Stimulated activated naive B cell treated with anti-CD40 and anti-IgM and Interleukin-4, amounts not matched to agents 10 μg/mL and 1 μg/mL and 100 μg/mL, for 72 hours (primary cell): ENCODE results near the gene CSMD2.

ENCODE experiments used
- ATAC-seq, 2 donors: fragments of 150-1000 bp; cut with Tn5 transposase; replicated peaks; 2 replicates each; pipeline ENCODE4 v1.10.0; 2021; ENCODE audit warnings: moderate library complexity in 1 of 2
- DNase-seq: peaks from one replicate; pipeline ENCODE4 v3.0.0; 2021
- H3K27ac Mint-ChIP-seq: one replicate; pipeline ENCODE4 v1.8.0; 2022; ENCODE audit warnings: mild to moderate bottlenecking, mixed read lengths
- H3K27me3 Mint-ChIP-seq, 2 donors: one replicate each; pipeline ENCODE4 v1.8.0; 2022; ENCODE audit warnings: mixed read lengths in 2 of 2
- H3K36me3 Mint-ChIP-seq, 2 donors: one replicate each; pipeline ENCODE4 v1.8.0; 2022; ENCODE audit warnings: mixed read lengths in 2 of 2, mild to moderate bottlenecking in 1 of 2
- H3K4me1 Mint-ChIP-seq, 2 donors: one replicate each; pipeline ENCODE4 v1.8.0; 2022; ENCODE audit warnings: mixed read lengths in 2 of 2, mild to moderate bottlenecking in 1 of 2
- H3K4me3 Mint-ChIP-seq, 2 donors: one replicate each; pipeline ENCODE4 v1.8.0; 2022; ENCODE audit warnings: mild to moderate bottlenecking in 2 of 2, mixed read lengths in 2 of 2, moderate library complexity in 1 of 2
- H3K9me3 Mint-ChIP-seq, 2 donors: one replicate each; pipeline ENCODE4 v1.8.0; 2022; ENCODE audit warnings: mixed read lengths in 2 of 2, mild to moderate bottlenecking in 1 of 2

Gene CSMD2

GRCh38 chr1:33902486-33903209 lies 262.4 kb downstream of the CSMD2 start:
- Mint-ChIP-seq H3K4me3 (no peak overlapping the region), H3K4me1 (no peaks in the 10 kb centered on the region), H3K9me3 (peaks cover 0 to 7% of the 10 kb centered on the region in 2 donors), H3K27ac (no peak overlapping the region), H3K27me3 (peaks cover 0 to 11% of the 10 kb centered on the region in 2 donors), H3K36me3 (no peaks in the 10 kb centered on the region)
- peak; percentile 36 to 50 for ATAC-seq
- DNase-seq: no peak

DNA sequence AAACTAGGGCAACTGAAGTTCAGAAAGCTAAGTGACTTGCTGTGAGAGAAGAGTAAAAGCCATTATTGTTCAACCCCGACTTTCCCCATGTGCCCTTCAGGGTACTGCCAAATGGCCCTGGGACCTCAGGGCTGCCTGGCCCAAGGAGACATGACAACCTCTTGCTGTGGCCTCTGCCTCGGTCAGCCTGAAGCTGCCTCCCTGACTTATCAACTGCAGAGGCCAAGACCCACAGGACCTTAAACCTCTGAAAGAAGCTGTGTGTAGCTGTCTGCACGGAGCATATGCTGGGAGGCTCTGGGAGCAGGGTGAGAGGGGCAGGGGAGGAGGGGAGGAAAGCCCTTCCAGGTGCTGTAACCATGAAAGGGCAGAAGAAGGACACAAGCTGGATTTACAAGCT lies 265.3 kb downstream of the CSMD2 start:
- ATAC-seq (peak in 1 of 2 donors; percentile 7), DNase-seq (no peak)
- H3K36me3 Mint-ChIP-seq: no peaks in the 10 kb centered on the region
- H3K27me3 Mint-ChIP-seq: peaks cover 7 to 22% of the 10 kb centered on the region in 2 donors
- no peaks in the 10 kb centered on the region for H3K4me1 Mint-ChIP-seq
- no peak overlapping the region for H3K4me3 Mint-ChIP-seq
- no peak overlapping the region for H3K27ac Mint-ChIP-seq
- peaks cover 0 to 2% of the 10 kb centered on the region in 2 donors for H3K9me3 Mint-ChIP-seq

GRCh38 chr1:33898881-33899280 lies 266.1 kb downstream of the CSMD2 start:
- Mint-ChIP-seq H3K27ac (no peak overlapping the region), H3K4me1 (no peaks in the 10 kb centered on the region), H3K27me3 (peaks cover 7 to 22% of the 10 kb centered on the region in 2 donors), H3K36me3 (no peaks in the 10 kb centered on the region), H3K9me3 (peaks cover 0 to 2% of the 10 kb centered on the region in 2 donors), H3K4me3 (no peak overlapping the region)
- ATAC-seq (no peak), DNase-seq (no peak)

GRCh38 chr1:33898406-33898805 lies 266.6 kb downstream of the CSMD2 start:
- Mint-ChIP-seq H3K9me3 (peaks cover 0 to 2% of the 10 kb centered on the region in 2 donors), H3K36me3 (no peaks in the 10 kb centered on the region), H3K4me1 (no peaks in the 10 kb centered on the region), H3K27ac (no peak overlapping the region), H3K27me3 (peaks cover 7 to 18% of the 10 kb centered on the region in 2 donors), H3K4me3 (no peak overlapping the region)
- ATAC-seq: no peak
- no peak for DNase-seq

DNA sequence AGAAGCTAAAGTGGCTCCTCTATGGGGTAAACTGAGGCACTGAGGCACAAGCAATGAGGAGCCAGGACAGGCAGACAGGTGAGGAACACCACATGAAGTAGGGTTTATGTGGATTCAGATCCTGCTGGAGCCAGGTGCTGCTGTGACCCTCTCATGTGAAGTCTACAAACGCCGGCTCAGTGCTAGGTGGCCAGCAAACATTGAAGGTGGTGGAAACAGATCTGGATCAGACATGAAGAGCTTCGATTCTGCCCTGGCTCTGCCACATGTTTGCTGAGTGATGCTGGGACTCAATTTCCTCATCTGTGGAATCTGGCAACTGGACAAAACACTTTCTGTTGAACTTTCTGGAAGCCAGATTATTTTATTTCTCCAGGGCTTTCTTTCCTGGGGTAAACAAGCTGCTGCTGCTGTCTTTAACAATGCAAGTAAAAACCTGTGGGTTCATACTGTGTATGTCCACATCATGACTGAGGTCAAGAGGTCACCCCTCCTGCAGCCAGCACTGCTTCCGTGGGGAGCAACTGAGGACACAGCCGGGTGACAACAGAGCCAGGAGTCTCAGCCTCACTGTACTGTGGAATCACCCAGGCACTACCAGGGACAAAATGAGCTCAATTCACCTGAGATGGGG lies 267.8 kb downstream of the CSMD2 start:
- H3K4me3 Mint-ChIP-seq: no peak overlapping the region
- no peaks in the 10 kb centered on the region for H3K4me1 Mint-ChIP-seq
- ATAC-seq: no peak
- H3K27me3 Mint-ChIP-seq: peaks cover 7 to 18% of the 10 kb centered on the region in 2 donors
- DNase-seq: no peak
- no peak overlapping the region for H3K27ac Mint-ChIP-seq
- H3K9me3 Mint-ChIP-seq: peaks cover 0 to 4% of the 10 kb centered on the region in 2 donors
- H3K36me3 Mint-ChIP-seq: no peaks in the 10 kb centered on the region

DNA sequence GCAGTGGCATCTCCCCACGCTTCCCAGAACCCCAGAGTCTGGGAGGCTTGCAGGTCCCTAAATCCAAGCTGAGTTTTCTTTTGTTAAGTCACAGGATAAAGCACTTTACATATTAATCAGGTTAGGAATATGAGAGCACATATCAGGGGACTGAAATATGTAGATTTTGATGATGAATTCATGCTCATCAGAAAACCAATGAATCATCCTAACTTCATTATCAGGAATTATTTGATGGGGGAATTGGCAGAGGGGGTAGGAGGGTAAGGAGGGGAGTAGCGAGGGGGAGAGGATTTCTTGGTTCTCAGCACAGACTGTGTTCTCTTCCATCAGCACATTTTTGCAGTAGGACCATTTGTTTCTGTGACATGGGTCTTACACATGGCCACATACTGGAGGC lies 269.1 kb downstream of the CSMD2 start:
- H3K9me3 Mint-ChIP-seq: peaks cover 0 to 4% of the 10 kb centered on the region in 2 donors
- no peak for DNase-seq
- no peaks in the 10 kb centered on the region for H3K4me1 Mint-ChIP-seq
- H3K4me3 Mint-ChIP-seq: no peak overlapping the region
- H3K27ac Mint-ChIP-seq: no peak overlapping the region
- ATAC-seq: no peak
- H3K36me3 Mint-ChIP-seq: no peaks in the 10 kb centered on the region
- H3K27me3 Mint-ChIP-seq: peaks cover 7 to 15% of the 10 kb centered on the region in 2 donors

- Mint-ChIP-seq H3K27me3 (peaks cover 7 to 11% of the 10 kb centered on the region in 2 donors), H3K27ac (no peak overlapping the region), H3K36me3 (no peaks in the 10 kb centered on the region), H3K9me3 (peaks cover 0 to 4% of the 10 kb centered on the region in 2 donors), H3K4me3 (no peak overlapping the region), H3K4me1 (no peaks in the 10 kb centered on the region)
- ATAC-seq (no peak), DNase-seq (no peak)
These were observed 269.6 kb downstream of the CSMD2 start for GRCh38 chr1:33895396-33895795.

- no peak for ATAC-seq
- DNase-seq: no peak
- H3K9me3 Mint-ChIP-seq: peaks cover 0 to 6% of the 10 kb centered on the region in 2 donors
- H3K27me3 Mint-ChIP-seq: peaks cover 7 to 11% of the 10 kb centered on the region in 2 donors
- H3K27ac Mint-ChIP-seq: no peak overlapping the region
- no peaks in the 10 kb centered on the region for H3K4me1 Mint-ChIP-seq
- H3K36me3 Mint-ChIP-seq: no peaks in the 10 kb centered on the region
- no peak overlapping the region for H3K4me3 Mint-ChIP-seq
These were observed 271.7 kb downstream of the CSMD2 start for GRCh38 chr1:33893147-33893830.

GRCh38 chr1:33886496-33886895 lies 278.5 kb downstream of the CSMD2 start:
- peaks cover 0 to 2% of the 10 kb centered on the region in 2 donors for H3K9me3 Mint-ChIP-seq
- H3K27me3 Mint-ChIP-seq: peaks cover 14 to 20% of the 10 kb centered on the region in 2 donors
- no peak overlapping the region for H3K4me3 Mint-ChIP-seq
- H3K27ac Mint-ChIP-seq: no peak overlapping the region
- no peak for DNase-seq
- H3K36me3 Mint-ChIP-seq: no peaks in the 10 kb centered on the region
- H3K4me1 Mint-ChIP-seq: no peaks in the 10 kb centered on the region
- no peak for ATAC-seq

DNA sequence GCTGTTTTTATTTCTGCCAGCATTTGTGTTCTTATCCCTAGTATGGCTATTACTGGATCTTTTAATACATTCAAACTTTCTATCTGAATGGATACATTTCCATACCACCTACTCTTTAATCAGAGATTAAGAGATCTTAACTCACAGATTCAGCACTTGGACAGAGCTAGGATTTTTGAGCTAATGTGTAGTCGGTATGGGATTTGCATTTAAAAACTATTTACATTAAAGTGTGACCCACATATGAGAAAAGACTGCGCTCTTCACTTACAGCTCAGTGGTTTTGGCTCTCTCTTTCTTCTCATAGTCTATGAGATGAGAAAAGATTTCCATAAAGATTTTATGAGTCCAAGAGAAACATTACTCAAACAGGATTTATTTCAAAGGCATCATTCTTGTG lies 284.7 kb downstream of the CSMD2 start:
- no peaks in the 10 kb centered on the region for H3K36me3 Mint-ChIP-seq
- H3K9me3 Mint-ChIP-seq: no peaks in the 10 kb centered on the region
- no peak overlapping the region for H3K27ac Mint-ChIP-seq
- no peak for DNase-seq
- no peaks in the 10 kb centered on the region for H3K4me1 Mint-ChIP-seq
- H3K27me3 Mint-ChIP-seq: peaks cover 13 to 17% of the 10 kb centered on the region in 2 donors
- no peak for ATAC-seq
- H3K4me3 Mint-ChIP-seq: no peak overlapping the region

DNA sequence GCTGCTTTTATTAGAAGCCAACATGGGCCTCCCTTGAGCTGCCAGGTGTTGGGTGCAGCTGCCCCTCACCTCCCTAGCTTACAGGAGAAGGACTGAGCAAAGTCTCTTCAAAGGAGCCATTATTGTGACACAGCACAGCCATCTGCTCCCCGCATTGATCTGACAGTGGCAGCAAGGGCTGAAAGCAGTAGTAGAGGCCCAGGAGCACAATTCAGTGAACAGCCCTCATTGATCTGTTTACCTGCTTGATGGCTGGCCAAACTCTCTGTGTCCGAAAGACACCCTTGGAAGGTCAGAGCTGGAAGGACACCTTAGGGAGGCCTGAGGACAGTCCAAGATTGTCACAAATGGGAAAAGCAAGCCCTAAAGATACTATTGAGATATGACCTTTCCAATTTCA lies 286.6 kb downstream of the CSMD2 start:
- DNase-seq: no peak
- no peaks in the 10 kb centered on the region for H3K36me3 Mint-ChIP-seq
- H3K4me1 Mint-ChIP-seq: no peaks in the 10 kb centered on the region
- H3K27ac Mint-ChIP-seq: no peak overlapping the region
- H3K9me3 Mint-ChIP-seq: peaks cover 0 to 2% of the 10 kb centered on the region in 2 donors
- H3K27me3 Mint-ChIP-seq: peaks cover 0 to 7% of the 10 kb centered on the region in 2 donors
- no peak overlapping the region for H3K4me3 Mint-ChIP-seq
- ATAC-seq: no peak

DNA sequence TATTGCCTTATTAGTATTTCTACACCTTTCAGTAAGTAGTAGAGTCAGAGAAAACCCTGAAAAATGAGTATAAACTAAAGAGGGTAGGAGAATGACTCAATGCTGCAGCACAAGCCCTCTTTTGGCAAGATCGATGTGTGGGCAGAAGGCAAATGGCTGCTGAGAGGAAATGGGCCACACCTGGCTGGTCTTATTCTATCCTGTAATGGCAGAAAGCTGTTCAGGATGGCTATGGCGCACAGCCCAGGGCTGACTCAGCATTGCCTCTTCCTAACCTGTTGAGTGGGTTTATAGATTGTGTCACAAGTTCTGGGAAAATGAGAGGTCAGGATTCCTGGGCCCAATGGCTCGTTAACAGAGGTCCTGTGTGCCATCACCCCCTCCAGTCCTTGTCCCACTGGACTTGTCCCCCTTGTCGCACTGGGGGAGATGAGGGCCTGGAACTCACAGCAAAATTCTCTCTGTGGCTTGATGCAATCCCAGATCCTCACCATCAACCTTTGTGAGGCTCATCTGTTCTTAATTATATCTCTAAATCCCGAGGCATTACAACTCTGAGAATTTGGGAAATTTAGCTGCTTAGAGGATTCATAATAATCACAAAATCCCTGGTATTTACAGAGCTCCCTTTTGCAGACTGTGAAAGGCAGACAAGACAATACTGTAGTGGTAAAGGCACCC lies 287.9 kb downstream of the CSMD2 start:
- no peak overlapping the region for H3K27ac Mint-ChIP-seq
- ATAC-seq (no peak), DNase-seq (no peak)
- no peak overlapping the region for H3K4me3 Mint-ChIP-seq
- H3K9me3 Mint-ChIP-seq: peaks cover 0 to 2% of the 10 kb centered on the region in 2 donors
- H3K36me3 Mint-ChIP-seq: no peaks in the 10 kb centered on the region
- no peaks in the 10 kb centered on the region for H3K4me1 Mint-ChIP-seq
- peaks cover 0 to 3% of the 10 kb centered on the region in 2 donors for H3K27me3 Mint-ChIP-seq

GRCh38 chr1:33875862-33876261 lies 289.2 kb downstream of the CSMD2 start:
- no peak overlapping the region for H3K4me3 Mint-ChIP-seq
- ATAC-seq (no peak), DNase-seq (no peak)
- H3K9me3 Mint-ChIP-seq: peaks cover 0 to 2% of the 10 kb centered on the region in 2 donors
- H3K27me3 Mint-ChIP-seq: no peaks in the 10 kb centered on the region
- H3K4me1 Mint-ChIP-seq: no peaks in the 10 kb centered on the region
- H3K27ac Mint-ChIP-seq: no peak overlapping the region
- no peaks in the 10 kb centered on the region for H3K36me3 Mint-ChIP-seq

GRCh38 chr1:33874636-33875035 lies 290.4 kb downstream of the CSMD2 start:
- no peak overlapping the region for H3K4me3 Mint-ChIP-seq
- ATAC-seq: no peak
- no peaks in the 10 kb centered on the region for H3K27me3 Mint-ChIP-seq
- peaks cover 0 to 2% of the 10 kb centered on the region in 2 donors for H3K9me3 Mint-ChIP-seq
- H3K4me1 Mint-ChIP-seq: no peaks in the 10 kb centered on the region
- H3K36me3 Mint-ChIP-seq: no peaks in the 10 kb centered on the region
- H3K27ac Mint-ChIP-seq: no peak overlapping the region
- no peak for DNase-seq
